Heart left ventricle (tissue), 16 donors: ENCODE data around the gene NOS1AP. TPM values are rescaled to one million over a fixed set of nuclear protein-coding genes. Genes with fewer than 3 reads are reported as not detected.

Experiments used
- ATAC-seq, 4 donors: fragments of 200-7000 bp; cut with Tn5 transposase; one replicate each; pipeline ENCODE4 v1.9.1; 2020 to 2022; ENCODE audit warnings: moderate library complexity in 4 of 4, mild to moderate bottlenecking in 3 of 4, moderate number of reproducible peaks in 1 of 4
- DNase-seq, 5 donors: peaks; one replicate each; pipeline ENCODE4 v3.0.0-alpha.2; 2020
- H3K27ac ChIP-seq, 12 donors: fragments of 200-600 bp; sonication (generic) in 4 of 12; one replicate each; pipeline versions ENCODE4 v1.5.0 to v1.8.0; 2016 to 2022; ENCODE audit warnings: mild to moderate bottlenecking in 2 of 12
- H3K27me3 ChIP-seq, 9 donors: fragments of 200-600 bp; sonication (generic) in 2 of 9; one replicate each; pipeline versions ENCODE4 v1.5.1 to v1.8.0; 2016 to 2022; ENCODE audit warnings: mild to moderate bottlenecking in 3 of 9
- H3K36me3 ChIP-seq, 9 donors: fragments of 200-600 bp; sonication (generic) in 2 of 9; one replicate each; pipeline versions ENCODE4 v1.5.0 to v1.8.0; 2018 to 2022; ENCODE audit warnings: mild to moderate bottlenecking in 2 of 9
- H3K4me1 ChIP-seq, 12 donors: fragments of 200-600 bp; sonication (generic) in 4 of 12; one replicate each; pipeline versions ENCODE4 v1.5.0 to v1.8.0; 2016 to 2022; ENCODE audit warnings: mild to moderate bottlenecking in 3 of 12
- H3K4me3 ChIP-seq, 12 donors: fragments of 200-600 bp; sonication (generic) in 4 of 12; one replicate each; pipeline versions ENCODE4 v1.5.0 to v1.8.0; 2017 to 2022; ENCODE audit warnings: mild to moderate bottlenecking in 9 of 12, moderate library complexity in 4 of 12
- H3K9me3 ChIP-seq, 12 donors: fragments of 200-600 bp; sonication (generic) in 4 of 12; one replicate each; pipeline versions ENCODE4 v1.5.0 to v1.8.0; 2016 to 2022; ENCODE audit warnings: mild to moderate bottlenecking in 1 of 12
- POLR2A ChIP-seq, 2 donors: fragments of 450-650 bp; IDR thresholded peaks; one replicate each; pipeline ENCODE4 v1.6.1; 2017; ENCODE audit warnings: antibody characterized with exemption in 2 of 2, mild to moderate bottlenecking in 2 of 2, moderate library complexity in 2 of 2
- WGBS, 4 donors: extraction: QIAGEN DNeasy Blood & Tissue Kit in 2 of 4; methylation state at CpG; one replicate each; pipeline versions ENCODE4 v1.1.5 to v1.1.7; 2013 to 2018; 5-methylcytosine and 5-hydroxymethylcytosine counted together
- intact Hi-C, 10 donors: fragments of 100-400 bp; cut with DNase I; formaldehyde crosslinking; loops; one replicate each; pipeline versions ENCODE4 v1.11.1 to v1.14.2; 2022
- polyA plus RNA-seq, 2 donors: library from polyadenylated mRNA; stranded (reverse); fragments of 200-250 nt; gene quantifications; one replicate each; pipeline ENCODE4 v1.2.3, GENCODE V29; 2013
- total RNA-seq, 9 donors: library from RNA; depleted of rRNA in 2 of 9; stranded (reverse); fragments of >200 nt in 2 of 9; fragmentation: NEBNext Ultra II Directional in 3 of 9; extraction: Animal tissue kit (Norgen Biotek cat#: 25700) in 3 of 9; gene quantifications; one replicate each; pipeline versions ENCODE4 v1.1.0 to v1.2.4, GENCODE V29; 2016 to 2023
- TF ChIP-seq, protein P1 (sequence below), 12 donors: fragments of 200-600 bp; sonication (generic) in 4 of 12; IDR thresholded peaks; one replicate each; pipeline versions ENCODE4 v1.5.0 to v1.8.0; 2018 to 2022; ENCODE audit warnings: antibody characterized with exemption in 12 of 12, mild to moderate bottlenecking in 5 of 12
- donor health status: ischemic (EF 13 %, LVEDD 7.1; RV severe dilation, severe dysfunction).
- donor health status: healthy with polysubstance abuse.
- donor health status: DM: no; HTN: yes; CAD: no.
- donor health status: DM: no; HTN: no; CAD: no.
- donor health status: ischemic (EF 25% LVEDD 6.9; RV normal size, moderate dysfunction).
- donor health status: ischemic (EF 25% LVEDD 5.7; RV mildly dilated, moderate dysfunction).
- donor health status: healthy.
- donor health status: DM: yes; HTN: yes; CAD: no.
- donor health status: ischemic (EF 35%, LVEDD 5.7; RV mildly dilated, moderate dysfunction).
- donor health status: nonischemic (EF 11% LVEDD 7.7; RV severe dilation, severe dysfunction).
- donor health status: DM: yes; HTN: yes; CAD: no.
- donor health status: PGD.
- donor health status: ischemic (EF 29% LVEDD 5.4; RV normal size, mild dysfunction).
- donor health status: nonischemic (EF 23%, LVEDD 6.1; RV moderate dilation, normal function).

The NOS1AP gene
- total and polyA plus RNA-seq, 11 donors = 1.1 to 6.4 (median 4.3) TPM

DNA sequence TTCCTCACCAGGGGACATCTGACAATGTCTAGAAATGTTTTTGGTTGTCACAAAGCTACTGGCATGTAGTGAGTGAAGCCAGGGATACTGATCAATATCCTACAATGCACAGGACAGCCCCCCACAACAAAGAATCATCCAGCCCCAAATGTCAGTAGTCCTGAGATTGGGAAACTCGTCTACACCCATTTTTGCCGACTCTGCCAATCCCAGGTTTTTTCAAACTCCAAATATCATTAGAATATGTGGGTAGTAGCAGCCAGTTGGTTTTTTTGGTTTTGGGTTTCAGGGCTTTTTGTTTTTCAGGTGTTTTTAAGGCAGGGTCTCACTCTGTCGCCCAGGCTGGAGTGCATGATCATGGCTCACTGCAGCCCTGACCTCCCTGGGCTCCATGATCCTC is 301.2 kb downstream of the NOS1AP start:
- Histone ChIP-seq H3K4me1 (peaks cover 0 to 6% (median 0%) of the 10 kb centered on the region in 12 donors), H3K36me3 (peaks cover 0 to 7% (median 0%) of the 10 kb centered on the region in 9 donors), H3K27me3 (no peaks in the 10 kb centered on the region), H3K4me3 (no peak overlapping the region), H3K9me3 (no peaks in the 10 kb centered on the region), H3K27ac (no peak overlapping the region)
- TF ChIP-seq, protein P1, sequence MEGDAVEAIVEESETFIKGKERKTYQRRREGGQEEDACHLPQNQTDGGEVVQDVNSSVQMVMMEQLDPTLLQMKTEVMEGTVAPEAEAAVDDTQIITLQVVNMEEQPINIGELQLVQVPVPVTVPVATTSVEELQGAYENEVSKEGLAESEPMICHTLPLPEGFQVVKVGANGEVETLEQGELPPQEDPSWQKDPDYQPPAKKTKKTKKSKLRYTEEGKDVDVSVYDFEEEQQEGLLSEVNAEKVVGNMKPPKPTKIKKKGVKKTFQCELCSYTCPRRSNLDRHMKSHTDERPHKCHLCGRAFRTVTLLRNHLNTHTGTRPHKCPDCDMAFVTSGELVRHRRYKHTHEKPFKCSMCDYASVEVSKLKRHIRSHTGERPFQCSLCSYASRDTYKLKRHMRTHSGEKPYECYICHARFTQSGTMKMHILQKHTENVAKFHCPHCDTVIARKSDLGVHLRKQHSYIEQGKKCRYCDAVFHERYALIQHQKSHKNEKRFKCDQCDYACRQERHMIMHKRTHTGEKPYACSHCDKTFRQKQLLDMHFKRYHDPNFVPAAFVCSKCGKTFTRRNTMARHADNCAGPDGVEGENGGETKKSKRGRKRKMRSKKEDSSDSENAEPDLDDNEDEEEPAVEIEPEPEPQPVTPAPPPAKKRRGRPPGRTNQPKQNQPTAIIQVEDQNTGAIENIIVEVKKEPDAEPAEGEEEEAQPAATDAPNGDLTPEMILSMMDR (IDR thresholded peaks at IDR 0.05) = no peak
- TF ChIP-seq POLR2A (IDR thresholded peaks at IDR 0.05) = no peak
- intact Hi-C loops = no loop called here
- ATAC-seq = no peak
- no peak for DNase-seq
- WGBS, 4 donors = 93 to 98% (median 95%) methylated on average over 3 of the region's 3 CpGs

DNA sequence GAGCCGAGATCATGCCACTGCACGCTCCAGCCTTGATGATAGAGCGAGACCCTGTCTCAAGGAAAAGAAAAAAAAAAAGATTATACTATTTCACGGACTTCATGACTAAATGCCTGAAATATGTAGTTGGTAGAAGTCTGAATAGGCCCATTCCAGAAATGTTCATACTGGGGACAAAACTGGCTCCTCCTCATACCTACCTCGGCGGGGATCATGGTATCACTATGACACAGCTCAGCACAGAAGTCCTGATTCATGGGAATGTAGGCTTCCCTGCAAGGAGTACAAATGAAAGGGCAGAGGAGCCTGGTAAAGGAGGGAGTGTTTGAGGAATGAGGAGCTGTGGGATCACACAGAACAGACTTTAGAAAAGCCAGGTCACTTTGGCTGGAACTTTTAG is 302.1 kb downstream of the NOS1AP start:
- WGBS, 4 donors = 91 to 94% (median 93%) methylated on average over 6 of the region's 6 CpGs
- intact Hi-C loops = no loop called here
- no peaks in the 10 kb centered on the region for H3K9me3 ChIP-seq

DNA sequence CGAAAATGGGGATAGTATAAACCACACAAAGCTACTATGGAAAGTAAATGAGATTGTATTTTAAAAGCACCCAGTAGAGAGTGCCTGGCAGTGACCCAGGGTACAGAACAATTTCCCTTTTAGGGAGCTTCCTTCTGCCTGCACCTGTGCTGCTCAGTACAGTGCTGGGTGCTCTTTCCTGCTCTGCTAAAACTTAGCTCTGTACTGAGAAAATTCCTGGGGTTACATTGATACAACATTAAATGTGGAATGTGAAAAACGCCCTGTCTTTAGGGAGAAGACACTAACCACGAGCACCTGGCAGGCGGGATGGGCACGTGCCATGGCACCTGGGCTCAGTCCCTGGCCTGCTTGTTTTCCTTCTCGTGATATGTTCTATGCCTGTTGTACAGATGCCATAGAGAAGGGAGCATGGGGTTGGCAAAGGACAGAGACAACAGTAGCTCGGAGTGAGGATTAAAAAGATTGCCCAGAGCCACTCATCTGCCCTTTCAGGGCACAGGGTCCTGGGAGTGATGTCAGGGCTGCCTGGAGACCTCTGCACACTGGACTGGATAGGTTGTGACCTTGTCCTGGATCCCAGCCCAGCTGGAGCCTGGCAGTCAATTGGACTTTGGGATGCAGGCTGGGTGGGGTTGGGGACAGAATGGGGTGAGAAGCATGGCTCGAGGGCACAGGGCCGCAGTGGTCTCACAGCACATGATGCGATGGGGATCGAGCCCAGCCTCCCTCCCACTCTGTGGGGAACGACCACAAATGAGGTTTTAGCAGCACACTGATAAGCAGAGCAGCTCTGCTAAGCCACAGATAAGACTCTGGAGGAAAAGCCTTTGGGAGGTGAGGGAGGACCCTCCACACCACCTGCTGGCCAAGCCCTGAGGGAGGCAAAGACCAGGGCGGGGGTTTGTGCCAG is 302.9 kb downstream of the NOS1AP start:
- ATAC-seq = peak in 3 of 4 donors; percentile 20 to 28 (median 27)
- intact Hi-C loops = no loop called here
- Histone ChIP-seq H3K9me3 (no peaks in the 10 kb centered on the region), H3K27me3 (no peaks in the 10 kb centered on the region), H3K4me1 (peaks cover 0 to 6% (median 0%) of the 10 kb centered on the region in 12 donors), H3K4me3 (no peak overlapping the region), H3K36me3 (peaks cover 0 to 2% (median 0%) of the 10 kb centered on the region in 9 donors), H3K27ac (no peak overlapping the region)
- no peak for DNase-seq
- no peak for TF ChIP-seq POLR2A (IDR thresholded peaks at IDR 0.05)
- TF ChIP-seq, protein P1 (IDR thresholded peaks at IDR 0.05) = no peak
- whole genome bisulfite sequencing, 4 donors = 58 to 70% (median 65%) methylated on average over 8 to 13 of the region's 13 CpGs

More for the DNA sequence above, 302.1 kb downstream of the NOS1AP start:
- ATAC-seq = no peak
- peaks cover 0 to 6% (median 0%) of the 10 kb centered on the region in 12 donors for H3K4me1 ChIP-seq
- no peaks in the 10 kb centered on the region for H3K27me3 ChIP-seq
- no peak overlapping the region for H3K27ac ChIP-seq
- TF ChIP-seq POLR2A (IDR thresholded peaks at IDR 0.05) = no peak
- TF ChIP-seq, protein P1 (IDR thresholded peaks at IDR 0.05) = no peak
- H3K4me3 ChIP-seq = no peak overlapping the region
- no peak for DNase-seq
- peaks cover 0 to 7% (median 0%) of the 10 kb centered on the region in 9 donors for H3K36me3 ChIP-seq

DNA sequence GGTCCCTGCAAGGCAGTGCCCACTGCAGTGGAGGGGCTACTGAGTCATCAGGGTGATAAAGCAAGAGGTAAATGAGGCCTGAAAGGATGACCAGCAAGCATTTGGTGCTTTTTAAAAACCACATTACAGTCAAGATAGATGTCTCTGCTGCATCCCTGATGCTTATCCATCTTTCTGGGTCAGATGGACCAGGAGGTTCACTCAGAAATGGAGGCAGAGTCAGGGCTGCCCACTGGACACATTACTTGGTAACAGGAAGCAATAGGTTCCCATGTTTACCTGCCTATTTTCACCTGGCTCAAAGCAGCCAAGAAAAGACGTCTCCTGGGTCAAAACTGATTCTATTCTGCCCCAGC is 303.6 kb downstream of the NOS1AP start:
- H3K4me1 ChIP-seq = peaks cover 0 to 6% (median 0%) of the 10 kb centered on the region in 12 donors
- H3K27ac ChIP-seq = no peak overlapping the region
- H3K36me3 ChIP-seq = no peaks in the 10 kb centered on the region
- intact Hi-C loops = no loop called here
- no peak overlapping the region for H3K4me3 ChIP-seq
- ATAC-seq (no peak), DNase-seq (no peak)
- H3K27me3 ChIP-seq = no peaks in the 10 kb centered on the region
- WGBS, 4 donors = 86 to 93% (median 90%) methylated on average over 1 of the region's 1 CpG
- TF ChIP-seq, protein P1 (IDR thresholded peaks at IDR 0.05) = no peak
- no peak for TF ChIP-seq POLR2A (IDR thresholded peaks at IDR 0.05)
- H3K9me3 ChIP-seq = no peaks in the 10 kb centered on the region
